DND-41 (cell line): ENCODE measurements around the gene ICA1.

Experiments
- EZH2 ChIP-seq: IDR thresholded peaks from 3 replicates; pipeline ENCODE4 v1.6.1; 2012; ENCODE audit warnings: borderline replicate concordance, low read depth, mild to moderate bottlenecking, moderate library complexity, low read length, inconsistent platforms; ENCODE audit not compliant: severe bottlenecking
- TF ChIP-seq, protein P1 (sequence below): IDR thresholded peaks from 2 replicates; pipeline ENCODE4 v1.5.1; 2012; ENCODE audit warnings: borderline replicate concordance, low read length, moderate library complexity, mild to moderate bottlenecking; ENCODE audit not compliant: poor library complexity, severe bottlenecking; ENCODE audit errors: extremely low read depth

DNA sequence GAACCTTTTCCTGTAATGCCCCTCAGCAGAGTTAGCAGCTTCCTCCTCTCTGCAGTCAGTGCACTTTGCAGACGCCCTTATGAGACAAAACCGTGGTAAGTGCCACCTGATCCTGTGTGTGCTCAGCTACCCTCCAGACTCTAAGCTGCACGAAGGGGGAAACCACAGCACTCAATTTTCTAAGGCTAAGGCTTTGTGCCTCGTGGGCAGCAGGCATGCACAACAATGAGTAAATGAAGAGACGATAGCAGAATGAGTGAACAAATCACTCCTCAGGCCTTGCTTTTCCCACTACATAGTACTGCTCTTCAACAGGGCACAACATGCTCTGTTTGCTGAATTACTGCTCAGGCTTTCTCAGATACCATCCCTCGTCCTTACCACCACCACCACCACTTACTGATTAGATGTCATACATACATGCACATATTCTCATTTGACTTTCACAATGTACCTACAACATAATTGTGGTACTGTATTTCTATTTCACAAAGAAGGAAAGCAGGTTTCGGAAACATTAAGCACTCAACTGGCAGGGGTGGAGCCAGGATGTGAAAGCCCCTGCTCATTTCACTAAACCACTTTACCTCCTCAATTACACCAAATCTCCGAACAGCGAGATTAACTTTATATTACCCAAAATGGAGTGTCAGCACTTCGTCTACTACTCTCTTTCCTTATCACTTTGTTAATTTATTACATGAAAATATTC lies 85.4 kb downstream of the ICA1 start:
- TF ChIP-seq, protein P1, sequence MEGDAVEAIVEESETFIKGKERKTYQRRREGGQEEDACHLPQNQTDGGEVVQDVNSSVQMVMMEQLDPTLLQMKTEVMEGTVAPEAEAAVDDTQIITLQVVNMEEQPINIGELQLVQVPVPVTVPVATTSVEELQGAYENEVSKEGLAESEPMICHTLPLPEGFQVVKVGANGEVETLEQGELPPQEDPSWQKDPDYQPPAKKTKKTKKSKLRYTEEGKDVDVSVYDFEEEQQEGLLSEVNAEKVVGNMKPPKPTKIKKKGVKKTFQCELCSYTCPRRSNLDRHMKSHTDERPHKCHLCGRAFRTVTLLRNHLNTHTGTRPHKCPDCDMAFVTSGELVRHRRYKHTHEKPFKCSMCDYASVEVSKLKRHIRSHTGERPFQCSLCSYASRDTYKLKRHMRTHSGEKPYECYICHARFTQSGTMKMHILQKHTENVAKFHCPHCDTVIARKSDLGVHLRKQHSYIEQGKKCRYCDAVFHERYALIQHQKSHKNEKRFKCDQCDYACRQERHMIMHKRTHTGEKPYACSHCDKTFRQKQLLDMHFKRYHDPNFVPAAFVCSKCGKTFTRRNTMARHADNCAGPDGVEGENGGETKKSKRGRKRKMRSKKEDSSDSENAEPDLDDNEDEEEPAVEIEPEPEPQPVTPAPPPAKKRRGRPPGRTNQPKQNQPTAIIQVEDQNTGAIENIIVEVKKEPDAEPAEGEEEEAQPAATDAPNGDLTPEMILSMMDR: no peak
- no peak for TF ChIP-seq EZH2
